ENCODE measurements around the gene ICA1.
"Not testable (repeated sequence)": the region's sequence is repeated elsewhere in the genome, so short reads cannot be mapped to it uniquely, and the experiment has no call there.

DNA sequence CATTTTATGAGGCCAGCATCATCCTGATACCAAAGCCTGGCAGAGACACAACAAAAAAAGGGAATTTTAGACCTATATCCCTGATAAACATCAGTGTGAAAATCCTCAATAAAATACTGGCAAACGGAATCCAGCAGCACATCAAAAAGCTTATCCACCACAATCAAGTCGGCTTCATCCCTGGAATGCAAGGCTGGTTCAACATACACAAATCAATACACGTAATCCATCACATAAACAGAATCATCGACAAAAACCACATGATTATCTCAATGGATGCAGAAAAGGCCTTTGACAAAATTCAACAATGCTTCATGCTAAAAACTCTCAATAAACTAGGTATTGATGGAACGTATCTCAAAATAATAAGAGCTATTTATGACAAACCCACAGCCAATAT lies 18.9 kb downstream of the ICA1 start:
- TF ChIP-seq, protein P1, sequence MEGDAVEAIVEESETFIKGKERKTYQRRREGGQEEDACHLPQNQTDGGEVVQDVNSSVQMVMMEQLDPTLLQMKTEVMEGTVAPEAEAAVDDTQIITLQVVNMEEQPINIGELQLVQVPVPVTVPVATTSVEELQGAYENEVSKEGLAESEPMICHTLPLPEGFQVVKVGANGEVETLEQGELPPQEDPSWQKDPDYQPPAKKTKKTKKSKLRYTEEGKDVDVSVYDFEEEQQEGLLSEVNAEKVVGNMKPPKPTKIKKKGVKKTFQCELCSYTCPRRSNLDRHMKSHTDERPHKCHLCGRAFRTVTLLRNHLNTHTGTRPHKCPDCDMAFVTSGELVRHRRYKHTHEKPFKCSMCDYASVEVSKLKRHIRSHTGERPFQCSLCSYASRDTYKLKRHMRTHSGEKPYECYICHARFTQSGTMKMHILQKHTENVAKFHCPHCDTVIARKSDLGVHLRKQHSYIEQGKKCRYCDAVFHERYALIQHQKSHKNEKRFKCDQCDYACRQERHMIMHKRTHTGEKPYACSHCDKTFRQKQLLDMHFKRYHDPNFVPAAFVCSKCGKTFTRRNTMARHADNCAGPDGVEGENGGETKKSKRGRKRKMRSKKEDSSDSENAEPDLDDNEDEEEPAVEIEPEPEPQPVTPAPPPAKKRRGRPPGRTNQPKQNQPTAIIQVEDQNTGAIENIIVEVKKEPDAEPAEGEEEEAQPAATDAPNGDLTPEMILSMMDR (IDR thresholded peaks at IDR 0.05; ENCODE audit: low read depth, low read length), result not testable (repeated sequence)
- TF ChIP-seq, protein P2, sequence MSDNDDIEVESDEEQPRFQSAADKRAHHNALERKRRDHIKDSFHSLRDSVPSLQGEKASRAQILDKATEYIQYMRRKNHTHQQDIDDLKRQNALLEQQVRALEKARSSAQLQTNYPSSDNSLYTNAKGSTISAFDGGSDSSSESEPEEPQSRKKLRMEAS (IDR thresholded peaks at IDR 0.05; ENCODE audit: low read depth, low read length), result not testable (repeated sequence)
- not testable (repeated sequence) for TF ChIP-seq MYC (IDR thresholded peaks at IDR 0.05; ENCODE audit: low read depth, low read length)

All from NB4 (cell line).